K562 treated with DMSO at 1 percent for 12 hours (cell line): Measurements from ENCODE around the gene IRAK1. TPM values are rescaled to one million over a fixed set of nuclear protein-coding genes. Genes with fewer than 3 reads are reported as not detected.

Experiments used
- total RNA-seq: library from RNA; unstranded; fragments of 300-600 nt; gene quantifications from 2 replicates; pipeline ENCODE4 v1.2.3, GENCODE V29; 2022; ENCODE audit not compliant: insufficient read depth

The IRAK1 gene
- 84.6 and 134 TPM in 2 replicates for total RNA-seq

GRCh38 chrX:154019633-154020528, at the start of gene IRAK1:
IRAK1 (minus strand) TSS chrX:154019902; CDS start chrX:154019812, 90 bp downstream.

GRCh38 chrX:153972368-153973126, 47.2 kb downstream of the IRAK1 start, which contains the start of gene TMEM187:
TMEM187 (plus strand) TSS chrX:153972754; CDS start chrX:153982063, 9,309 bp downstream.

GRCh38 chrX:153971450-153972367, 48.0 kb downstream of the IRAK1 start, which contains the start of gene HCFC1:
HCFC1 (minus strand) TSS chrX:153971818; CDS start chrX:153970840, 978 bp downstream.

Other genes with a start within 250 kb of the IRAK1 start
- 0.15 TPM in 1 of 2 replicates, not detected in the other for gene SRPK3, start 238.9 kb downstream of the IRAK1 start, total RNA-seq
- 63.6 and 66.3 TPM in 2 replicates for gene IDH3G, start 225.5 kb downstream of the IRAK1 start, total RNA-seq
- gene SSR4, start 225.2 kb downstream of the IRAK1 start, total RNA-seq, result 679 and 1,009 TPM in 2 replicates
- gene PDZD4, start 189.4 kb downstream of the IRAK1 start, total RNA-seq, result not detected in 2 replicates
- 0.41 TPM in 1 of 2 replicates, not detected in the other for gene L1CAM, start 133.7 kb downstream of the IRAK1 start, total RNA-seq
- 1.4 TPM in 1 of 2 replicates, not detected in the other for gene AVPR2, start 115.2 kb downstream of the IRAK1 start, total RNA-seq
- gene ARHGAP4, start 93.6 kb downstream of the IRAK1 start, total RNA-seq, result 85.9 and 86.3 TPM in 2 replicates
- gene NAA10, start 84.9 kb downstream of the IRAK1 start, total RNA-seq, result 121 and 143 TPM in 2 replicates
- gene RENBP, start 75.3 kb downstream of the IRAK1 start, total RNA-seq, result 46.5 and 56.6 TPM in 2 replicates
- 24.2 and 60.4 TPM in 2 replicates for gene HCFC1, start 48.1 kb downstream of the IRAK1 start, total RNA-seq
- gene TMEM187, start 47.1 kb downstream of the IRAK1 start, total RNA-seq, result 17.7 and 25.1 TPM in 2 replicates
- 25.0 and 39.4 TPM in 2 replicates for gene MECP2, start 77.8 kb upstream of the IRAK1 start, total RNA-seq
- not detected in 2 replicates for gene OPN1LW, start 124.3 kb upstream of the IRAK1 start, total RNA-seq
- not detected in 2 replicates for gene OPN1MW, start 162.7 kb upstream of the IRAK1 start, total RNA-seq
- gene OPN1MW2, start 199.9 kb upstream of the IRAK1 start, total RNA-seq, result not detected in 2 replicates
- not detected in 2 replicates for gene OPN1MW3, start 237.7 kb upstream of the IRAK1 start, total RNA-seq